HG03521 (cell line): ENCODE measurements around the gene SRSF1.
A peak's percentile ranks its signal among the peaks of the same experiment; 100 is the strongest.
"Not testable (repeated sequence)": the region's sequence is repeated elsewhere in the genome, so short reads cannot be mapped to it uniquely, and the experiment has no call there.

Experiments
- ATAC-seq: cut with Tn5 transposase; IDR thresholded peaks from one replicate; pipeline ENCODE4 v1.9.1; 2021; ENCODE audit warnings: mild to moderate bottlenecking, moderate library complexity; ENCODE audit not compliant: unreplicated experiment

Gene SRSF1

GRCh38 chr17:57991537-57991936 is 15.5 kb downstream of the SRSF1 start:
- ATAC-seq, result no peak

GRCh38 chr17:57990037-57990436 is 17.0 kb downstream of the SRSF1 start:
- no peak for ATAC-seq

DNA sequence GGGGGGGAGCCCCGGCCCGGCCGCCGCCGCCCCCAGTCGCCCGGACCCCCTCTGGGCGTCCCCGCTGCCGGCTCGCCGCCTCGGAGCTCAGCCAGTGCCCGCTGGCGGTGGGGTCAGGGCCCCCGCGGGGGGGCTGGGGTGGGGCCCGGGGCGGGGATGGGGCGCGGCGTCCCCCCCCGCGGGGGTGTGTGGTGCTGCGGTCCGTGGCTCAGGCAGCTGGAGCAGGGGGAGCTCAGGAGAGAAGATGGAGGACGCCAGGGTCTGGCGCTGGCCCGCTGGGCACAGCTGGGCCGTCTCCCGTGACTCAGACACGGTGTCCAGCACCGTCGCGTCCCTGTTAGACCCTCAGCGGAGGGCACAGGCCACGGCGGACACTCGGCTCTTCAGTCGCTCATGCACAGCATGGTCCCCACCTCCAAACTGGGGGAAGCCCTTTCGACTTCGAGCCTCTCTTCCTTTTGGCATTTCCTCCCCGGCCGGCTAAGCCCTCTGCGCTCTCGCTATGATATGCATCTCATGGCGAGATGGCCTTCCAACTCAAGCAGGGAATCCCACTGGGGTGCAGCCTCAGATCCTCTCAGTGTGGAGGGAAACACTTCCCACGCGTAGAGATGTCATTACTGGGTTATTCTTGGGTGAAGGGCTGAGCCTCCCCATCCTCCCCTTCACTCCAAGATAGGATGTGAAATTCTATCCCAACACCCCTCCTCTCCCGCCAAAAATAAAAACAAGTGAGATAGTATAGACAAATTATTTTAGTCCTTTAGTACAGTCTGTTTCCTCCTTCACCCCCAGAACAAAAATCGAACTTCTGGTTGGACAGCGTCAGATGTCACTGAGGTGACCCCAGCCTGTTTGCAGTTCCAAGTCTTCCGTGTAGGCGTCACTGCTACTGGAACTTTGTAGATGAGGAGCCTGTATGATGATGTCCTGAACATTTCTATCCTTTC is 18.5 kb downstream of the SRSF1 start:
- ATAC-seq, result peak; percentile 70

GRCh38 chr17:57987581-57988300 is 19.3 kb downstream of the SRSF1 start, which contains the start of gene VEZF1:
Gene VEZF1, minus strand, starts transcription at chr17:57988254. Its CDS starts 143 bp downstream, at chr17:57988111.
- peak; percentile 61 for ATAC-seq

- no peak for ATAC-seq
These were observed 20.0 kb downstream of the SRSF1 start for GRCh38 chr17:57986841-57987580.

DNA sequence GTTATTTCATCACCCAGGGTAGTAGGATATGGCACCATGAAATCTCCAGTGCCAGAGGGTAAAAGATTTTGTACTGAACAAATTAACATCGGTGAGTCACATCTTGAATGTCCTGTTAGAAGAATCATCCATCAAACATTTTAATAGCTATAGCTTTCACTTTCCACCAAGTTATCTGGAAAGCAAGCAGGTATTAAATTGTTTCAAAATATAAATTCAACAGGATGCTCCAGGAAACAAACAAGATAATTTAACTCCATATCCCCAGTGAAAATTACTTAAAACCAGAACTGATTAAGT is 21.4 kb downstream of the SRSF1 start:
- ATAC-seq, result no peak

GRCh38 chr17:57984936-57985674 is 21.9 kb downstream of the SRSF1 start:
- ATAC-seq, result no peak

GRCh38 chr17:57984261-57984890 is 22.7 kb downstream of the SRSF1 start:
- no peak for ATAC-seq

DNA sequence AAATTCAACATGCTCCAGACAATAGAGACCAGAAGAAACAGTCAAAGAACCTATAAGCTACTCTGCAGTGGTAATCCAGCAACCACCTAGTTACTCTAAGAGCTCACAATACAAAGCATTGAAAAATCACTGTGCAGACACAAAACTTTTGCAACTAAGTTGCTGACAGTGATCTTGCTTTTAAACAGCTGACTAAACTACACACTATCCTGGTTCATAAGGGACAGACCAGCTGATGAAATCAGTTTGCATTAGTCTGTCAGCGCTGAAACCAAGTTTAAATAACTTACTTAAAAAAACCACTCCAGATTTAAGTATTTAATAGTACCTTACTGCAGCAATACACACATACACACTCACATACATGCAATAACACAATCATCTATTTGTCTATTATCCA is 23.6 kb downstream of the SRSF1 start:
- no peak for ATAC-seq

DNA sequence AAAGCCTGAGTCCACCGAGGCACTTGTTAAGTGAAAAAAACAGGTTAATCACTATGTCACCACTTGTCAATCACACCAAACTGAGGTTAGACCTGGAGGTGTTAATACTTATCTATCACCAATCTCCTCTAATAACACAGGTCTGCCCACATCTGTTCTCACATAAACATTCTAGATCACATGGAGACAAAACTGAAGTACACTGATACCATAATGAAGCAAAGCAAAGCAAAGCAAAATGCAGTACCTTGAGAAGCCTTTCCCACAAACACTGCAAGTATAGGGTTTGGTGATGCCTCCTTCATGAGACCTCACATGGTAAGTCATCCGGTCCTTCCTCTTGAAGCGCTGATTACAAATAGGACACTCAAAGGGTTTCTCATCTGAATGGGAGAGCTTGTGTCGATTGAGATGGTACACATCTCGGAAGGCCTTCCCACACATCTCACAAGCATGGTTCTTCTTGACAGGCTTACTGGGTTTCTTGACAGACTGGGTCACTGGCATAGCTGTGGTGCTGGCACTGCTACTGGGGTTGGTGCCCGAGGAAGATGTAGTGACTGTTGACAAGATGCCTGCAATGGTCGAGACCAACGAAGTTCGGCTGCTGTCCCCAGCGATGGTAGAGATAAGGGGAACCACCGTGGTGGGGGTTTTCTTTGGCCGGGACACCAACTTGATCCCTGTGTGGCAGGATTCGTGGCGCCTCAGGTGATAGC is 24.4 kb downstream of the SRSF1 start:
- no peak for ATAC-seq

DNA sequence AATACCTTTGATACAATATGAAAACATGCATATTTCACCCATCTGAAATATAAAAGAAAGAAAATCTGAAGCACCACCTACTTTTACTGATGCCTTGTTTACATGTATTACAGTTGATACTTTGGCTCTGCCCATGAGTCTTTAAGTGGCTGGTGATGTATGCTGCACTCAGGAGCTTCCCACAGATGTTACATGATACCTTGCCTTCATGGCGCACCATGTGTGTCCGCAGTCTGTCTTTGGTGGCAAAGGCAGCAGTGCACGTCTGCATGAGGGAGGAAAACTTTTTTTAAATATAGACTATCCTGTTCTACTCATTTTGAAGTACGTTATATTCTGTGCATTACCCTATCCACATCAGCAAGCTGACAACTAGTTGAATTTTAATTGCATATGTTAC is 26.5 kb downstream of the SRSF1 start:
- ATAC-seq, result no peak

- ATAC-seq, result no peak
These were observed 28.0 kb downstream of the SRSF1 start for GRCh38 chr17:57979076-57979475.

- ATAC-seq, result no peak
These were observed 30.5 kb downstream of the SRSF1 start for GRCh38 chr17:57976594-57976993.

DNA sequence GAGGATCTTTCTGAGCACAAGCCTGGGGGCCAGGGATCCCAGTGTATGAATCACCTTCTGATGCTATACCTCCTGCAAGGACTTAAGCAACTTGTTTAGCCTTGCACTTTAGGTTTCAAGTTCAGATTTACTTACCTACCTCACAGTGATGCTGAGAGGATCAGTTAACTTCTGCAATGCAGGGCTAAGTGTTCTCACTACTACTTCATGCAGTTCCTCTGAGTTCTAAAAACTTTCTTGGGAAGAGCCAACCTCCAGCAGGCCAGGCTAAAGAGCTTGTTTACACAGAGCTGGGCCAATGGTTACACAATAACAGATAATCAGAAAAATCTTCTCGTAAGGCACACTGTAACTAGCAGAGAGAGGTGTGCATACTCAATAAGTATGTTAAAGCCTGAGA is 32.0 kb downstream of the SRSF1 start:
- no peak for ATAC-seq

GRCh38 chr17:57974053-57974824 is 32.8 kb downstream of the SRSF1 start:
- ATAC-seq, result not testable (repeated sequence)

GRCh38 chr17:57972151-57972550 is 34.9 kb downstream of the SRSF1 start:
- ATAC-seq, result no peak

DNA sequence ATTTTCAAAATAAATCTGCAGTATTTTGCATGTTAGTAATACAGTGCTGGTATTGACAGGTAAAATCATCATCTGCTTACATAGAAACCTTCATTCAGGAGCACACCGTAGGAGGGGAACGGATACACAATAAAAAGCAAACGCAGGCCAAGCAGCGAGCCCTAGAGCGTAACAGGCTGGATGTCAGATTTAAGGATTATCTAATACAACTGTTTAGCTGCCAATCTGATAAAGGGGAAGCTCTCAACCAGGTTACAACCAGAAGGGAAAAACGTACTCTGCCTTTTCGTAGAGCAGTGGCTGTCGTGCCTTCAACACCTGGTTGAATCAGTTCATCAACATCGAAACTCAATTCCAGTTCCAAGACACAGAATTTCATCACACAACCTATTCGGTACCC is 35.5 kb downstream of the SRSF1 start:
- ATAC-seq, result no peak

DNA sequence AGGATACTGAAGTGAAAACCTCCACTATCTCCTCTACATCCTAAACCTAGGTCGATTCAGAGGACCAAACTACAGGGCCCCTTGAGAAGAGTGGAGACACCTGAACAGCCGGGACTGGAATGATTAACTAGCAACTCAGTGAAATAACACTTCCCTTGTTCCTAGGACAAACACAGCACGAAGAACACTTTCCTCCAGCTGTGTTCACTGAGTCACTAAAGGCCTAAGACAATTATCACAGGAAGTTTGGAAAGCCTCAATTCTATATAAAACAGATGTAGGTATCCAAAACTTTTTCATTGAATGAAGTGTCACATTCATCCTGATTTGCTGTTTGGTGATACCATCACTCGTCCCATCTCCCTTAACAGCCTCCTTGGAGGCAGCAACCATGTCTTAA is 36.3 kb downstream of the SRSF1 start:
- ATAC-seq, result no peak

GRCh38 chr17:57968456-57968855 is 38.6 kb downstream of the SRSF1 start:
- no peak for ATAC-seq
